MM.1S (cell line): ENCODE results near the gene CSRNP3.

ENCODE experiments used
- DNase-seq: peaks from one replicate; pipeline ENCODE4 v3.0.0-alpha.2; 2015
- H2AFZ ChIP-seq: fragments of 300-600 bp; sonication (generic); 2 replicates; pipeline ENCODE4 v1.6.0; 2016; ENCODE audit warnings: antibody characterized with exemption, low read length
- H3F3A ChIP-seq: fragments of 300-600 bp; sonication (generic); 2 replicates; pipeline ENCODE4 v1.6.1; 2016; ENCODE audit warnings: mild to moderate bottlenecking, antibody characterized with exemption, low read length, moderate library complexity, mixed read lengths; ENCODE audit not compliant: insufficient read depth
- H3K27ac ChIP-seq: fragments of 300-600 bp; sonication (generic); 2 replicates; pipeline ENCODE4 v1.5.1; 2016; ENCODE audit warnings: mild to moderate bottlenecking, low read length
- H3K27me3 ChIP-seq: fragments of 300-600 bp; sonication (generic); replicated peaks from 2 replicates; pipeline ENCODE4 v1.6.0; 2016; ENCODE audit warnings: low read length; ENCODE audit not compliant: insufficient read depth
- H3K36me3 ChIP-seq: fragments of 300-600 bp; sonication (generic); replicated peaks from 2 replicates; pipeline ENCODE4 v1.6.1; 2016; ENCODE audit warnings: mild to moderate bottlenecking, low read length, mixed read lengths; ENCODE audit not compliant: insufficient read depth
- H3K4me1 ChIP-seq: fragments of 300-600 bp; sonication (generic); 2 replicates; pipeline ENCODE4 v1.6.1; 2016; ENCODE audit warnings: low read length, mixed read lengths
- H3K4me2 ChIP-seq: fragments of 300-600 bp; sonication (generic); 2 replicates; pipeline ENCODE4 v1.6.0; 2016; ENCODE audit warnings: low read depth, low read length
- H3K4me3 ChIP-seq: fragments of 300-600 bp; sonication (generic); 2 replicates; pipeline ENCODE4 v1.5.1; 2016; ENCODE audit warnings: low read length, mixed read lengths
- H3K79me2 ChIP-seq: fragments of 300-600 bp; sonication (generic); 2 replicates; pipeline ENCODE4 v1.6.1; 2016; ENCODE audit warnings: mixed run types, low read length, mixed read lengths
- H3K9ac ChIP-seq: fragments of 300-600 bp; sonication (generic); 2 replicates; pipeline ENCODE4 v1.6.1; 2016; ENCODE audit warnings: low read length, mixed read lengths
- H3K9me2 ChIP-seq: fragments of 300-600 bp; sonication (generic); replicated peaks from 2 replicates; pipeline ENCODE4 v1.6.1; 2016; ENCODE audit warnings: mild to moderate bottlenecking, low read length, mixed read lengths; ENCODE audit not compliant: insufficient read depth
- H3K9me3 ChIP-seq: fragments of 300-600 bp; sonication (generic); replicated peaks from 2 replicates; pipeline ENCODE4 v1.6.1; 2016; ENCODE audit warnings: mild to moderate bottlenecking, low read length, mixed read lengths; ENCODE audit not compliant: insufficient read depth
- H4K20me1 ChIP-seq: fragments of 300-600 bp; sonication (generic); 2 replicates; pipeline ENCODE4 v1.6.1; 2016; ENCODE audit warnings: mild to moderate bottlenecking, low read length, moderate library complexity, mixed read lengths; ENCODE audit not compliant: insufficient read depth
- CTCF ChIP-seq: fragments of 300-600 bp; sonication (generic); IDR thresholded peaks from 2 replicates; pipeline ENCODE4 v1.5.1; 2016; ENCODE audit warnings: antibody characterized with exemption, low read length, mixed read lengths
- EZH2 ChIP-seq: fragments of 300-600 bp; sonication (generic); optimal IDR thresholded peaks from 2 replicates; pipeline ENCODE3; 2017; ENCODE audit warnings: low read depth, mild to moderate bottlenecking, antibody characterized with exemption, low read length, mixed read lengths
- EZH2phosphoT487 ChIP-seq: fragments of 300-600 bp; sonication (generic); IDR thresholded peaks from 2 replicates; pipeline ENCODE4 v1.6.1; 2018; ENCODE audit warnings: antibody characterized with exemption, low read length

CSRNP3 gene

GRCh38 chr2:165593081-165593480 lies 123.6 kb downstream of the CSRNP3 start:
- H3K9me3 ChIP-seq = no peaks in the 10 kb centered on the region
- H3K4me2 ChIP-seq = no peak overlapping the region
- no peak for DNase-seq
- H4K20me1 ChIP-seq = no peaks in the 10 kb centered on the region
- H3K9me2 ChIP-seq = no peaks in the 10 kb centered on the region
- H3K79me2 ChIP-seq = no peaks in the 10 kb centered on the region
- H3K27ac ChIP-seq = no peak overlapping the region
- no peaks in the 10 kb centered on the region for H3K27me3 ChIP-seq
- no peak overlapping the region for H2AFZ ChIP-seq
- no peak overlapping the region for H3K9ac ChIP-seq
- H3K4me3 ChIP-seq = no peak overlapping the region
- TF ChIP-seq CTCF = no peak
- TF ChIP-seq EZH2phosphoT487 = no peak
- no peak for TF ChIP-seq EZH2
- no peaks in the 10 kb centered on the region for H3K36me3 ChIP-seq
- H3F3A ChIP-seq = no peaks in the 10 kb centered on the region
- no peaks in the 10 kb centered on the region for H3K4me1 ChIP-seq

DNA sequence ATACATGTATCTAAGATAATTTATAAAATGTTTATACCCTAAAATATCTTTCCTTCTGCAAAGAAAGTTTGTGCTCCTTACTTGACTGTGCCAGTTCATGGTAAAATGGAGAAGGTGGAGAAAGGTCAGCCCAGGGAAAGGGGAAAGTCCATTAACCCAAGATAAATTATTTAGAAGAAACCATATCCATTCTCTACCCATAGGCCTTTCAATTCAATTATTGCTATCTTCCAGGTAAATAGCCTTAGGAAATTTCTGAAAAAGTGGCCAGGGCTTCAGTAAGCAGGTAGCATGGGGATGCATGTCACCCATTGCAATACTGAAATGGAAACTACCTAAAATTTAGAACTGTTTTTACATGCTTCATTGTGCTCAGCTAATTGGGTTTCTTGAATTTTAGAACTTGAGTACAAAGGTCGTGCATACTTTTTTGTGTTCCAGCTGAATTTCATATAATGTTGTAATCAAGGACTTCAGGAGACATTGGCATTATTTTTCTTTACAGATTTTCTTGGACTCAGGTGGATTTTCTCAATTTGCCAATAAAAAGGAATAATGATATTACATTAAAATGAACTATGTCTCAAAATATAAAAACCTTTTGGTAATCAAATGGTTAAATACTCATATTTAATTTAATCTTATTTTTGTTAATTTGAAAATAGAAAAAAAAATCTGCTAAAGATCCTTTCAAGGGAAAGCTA lies 124.9 kb downstream of the CSRNP3 start:
- Histone ChIP-seq H3K27me3 (no peaks in the 10 kb centered on the region), H3K27ac (no peak overlapping the region), H3K9me3 (no peaks in the 10 kb centered on the region), H3K79me2 (no peaks in the 10 kb centered on the region), H4K20me1 (no peaks in the 10 kb centered on the region), H3K4me2 (no peak overlapping the region), H3K36me3 (no peaks in the 10 kb centered on the region), H3K4me3 (no peak overlapping the region), H2AFZ (no peak overlapping the region), H3F3A (no peaks in the 10 kb centered on the region), H3K4me1 (no peaks in the 10 kb centered on the region), H3K9ac (no peak overlapping the region), H3K9me2 (no peaks in the 10 kb centered on the region)
- TF ChIP-seq CTCF (no peak), EZH2phosphoT487 (no peak), EZH2 (no peak)
- no peak for DNase-seq

GRCh38 chr2:165594935-165595255 lies 125.4 kb downstream of the CSRNP3 start:
- Histone ChIP-seq H3K4me3 (no peak overlapping the region), H3K4me2 (no peak overlapping the region), H3K36me3 (no peaks in the 10 kb centered on the region), H3K4me1 (no peaks in the 10 kb centered on the region), H3K9ac (no peak overlapping the region), H3K27me3 (no peaks in the 10 kb centered on the region), H4K20me1 (no peaks in the 10 kb centered on the region), H2AFZ (peak overlapping the region; percentile 39; the same call in 1 of the 2 replicates), H3K9me3 (no peaks in the 10 kb centered on the region), H3K79me2 (no peaks in the 10 kb centered on the region), H3K9me2 (no peaks in the 10 kb centered on the region), H3K27ac (no peak overlapping the region), H3F3A (no peaks in the 10 kb centered on the region)
- no peak for DNase-seq
- TF ChIP-seq EZH2phosphoT487 = no peak
- TF ChIP-seq CTCF = no peak
